ENCODE measurements around the gene ZNF318.
"Not testable (repeated sequence)": the region's sequence is repeated elsewhere in the genome, so short reads cannot be mapped to it uniquely, and the experiment has no call there.

Gene ZNF318

GRCh38 chr6:43303751-43304331 is 65.6 kb downstream of the ZNF318 start:
- peaks cover 0 to 6% of the 10 kb centered on the region in 2 donors for H3K27me3 ChIP-seq (ENCODE audit: control insufficient read depth in 1 of 2, insufficient read depth in 2 of 2, low read length in 2 of 2)

GRCh38 chr6:43303006-43303405 is 66.4 kb downstream of the ZNF318 start:
- not testable (repeated sequence) for H3K36me3 ChIP-seq (ENCODE audit: control insufficient read depth in 1 of 2, insufficient read depth in 2 of 2, low read length in 2 of 2); H3K4me3 ChIP-seq (ENCODE audit: low read depth in 1 of 2, low read length in 2 of 2); H3K27ac ChIP-seq (ENCODE audit: low read depth, low read length); H3K9ac ChIP-seq (ENCODE audit: low read depth in 1 of 2, low read length in 2 of 2); H3K9me3 ChIP-seq (ENCODE audit: control insufficient read depth in 1 of 2, low read length in 2 of 2); H3K27me3 ChIP-seq (ENCODE audit: control insufficient read depth in 1 of 2, insufficient read depth in 2 of 2, low read length in 2 of 2)
- peaks cover 7 to 13% of the 10 kb centered on the region in 2 donors for H3K4me1 ChIP-seq (ENCODE audit: control insufficient read depth in 1 of 2, insufficient read depth in 2 of 2, low read length in 2 of 2)

More at GRCh38 chr6:43303751-43304331, 65.6 kb downstream of the ZNF318 start:
- Histone ChIP-seq H3K27ac (ENCODE audit: low read depth, low read length) (no peak overlapping the region), H3K9ac (ENCODE audit: low read depth in 1 of 2, low read length in 2 of 2) (no peak overlapping the region), H3K9me3 (ENCODE audit: control insufficient read depth in 1 of 2, low read length in 2 of 2) (no peaks in the 10 kb centered on the region), H3K4me3 (ENCODE audit: low read depth in 1 of 2, low read length in 2 of 2) (no peak overlapping the region), H3K4me1 (ENCODE audit: control insufficient read depth in 1 of 2, insufficient read depth in 2 of 2, low read length in 2 of 2) (peaks cover 6 to 8% of the 10 kb centered on the region in 2 donors), H3K36me3 (ENCODE audit: control insufficient read depth in 1 of 2, insufficient read depth in 2 of 2, low read length in 2 of 2) (no peaks in the 10 kb centered on the region)

GRCh38 chr6:43302126-43302525 is 67.3 kb downstream of the ZNF318 start:
- H3K27me3 ChIP-seq (ENCODE audit: control insufficient read depth in 1 of 2, insufficient read depth in 2 of 2, low read length in 2 of 2): no peaks in the 10 kb centered on the region
- no peak overlapping the region for H3K27ac ChIP-seq (ENCODE audit: low read depth, low read length)
- no peak overlapping the region for H3K4me3 ChIP-seq (ENCODE audit: low read depth in 1 of 2, low read length in 2 of 2)
- H3K4me1 ChIP-seq (ENCODE audit: control insufficient read depth in 1 of 2, insufficient read depth in 2 of 2, low read length in 2 of 2): peaks cover 11 to 22% of the 10 kb centered on the region in 2 donors
- H3K9me3 ChIP-seq (ENCODE audit: control insufficient read depth in 1 of 2, low read length in 2 of 2): no peaks in the 10 kb centered on the region
- no peak overlapping the region for H3K9ac ChIP-seq (ENCODE audit: low read depth in 1 of 2, low read length in 2 of 2)
- H3K36me3 ChIP-seq (ENCODE audit: control insufficient read depth in 1 of 2, insufficient read depth in 2 of 2, low read length in 2 of 2): no peaks in the 10 kb centered on the region

- Histone ChIP-seq H3K27me3 (ENCODE audit: control insufficient read depth in 1 of 2, insufficient read depth in 2 of 2, low read length in 2 of 2) (no peaks in the 10 kb centered on the region), H3K9ac (ENCODE audit: low read depth in 1 of 2, low read length in 2 of 2) (no peak overlapping the region), H3K36me3 (ENCODE audit: control insufficient read depth in 1 of 2, insufficient read depth in 2 of 2, low read length in 2 of 2) (no peaks in the 10 kb centered on the region), H3K4me1 (ENCODE audit: control insufficient read depth in 1 of 2, insufficient read depth in 2 of 2, low read length in 2 of 2) (peaks cover 11 to 26% of the 10 kb centered on the region in 2 donors), H3K9me3 (ENCODE audit: control insufficient read depth in 1 of 2, low read length in 2 of 2) (no peaks in the 10 kb centered on the region), H3K4me3 (ENCODE audit: low read depth in 1 of 2, low read length in 2 of 2) (no peak overlapping the region), H3K27ac (ENCODE audit: low read depth, low read length) (no peak overlapping the region)
Measured at GRCh38 chr6:43301081-43301870, 68.2 kb downstream of the ZNF318 start.

- Histone ChIP-seq H3K4me3 (ENCODE audit: low read depth in 1 of 2, low read length in 2 of 2) (no peak overlapping the region), H3K27ac (ENCODE audit: low read depth, low read length) (no peak overlapping the region), H3K9ac (ENCODE audit: low read depth in 1 of 2, low read length in 2 of 2) (no peak overlapping the region)
Measured at GRCh38 chr6:43299338-43300293, 69.8 kb downstream of the ZNF318 start.

GRCh38 chr6:43298565-43299337 is 70.7 kb downstream of the ZNF318 start:
- H3K27ac ChIP-seq (ENCODE audit: low read depth, low read length): no peak overlapping the region
- no peaks in the 10 kb centered on the region for H3K9me3 ChIP-seq (ENCODE audit: control insufficient read depth in 1 of 2, low read length in 2 of 2)
- no peak overlapping the region for H3K9ac ChIP-seq (ENCODE audit: low read depth in 1 of 2, low read length in 2 of 2)
- peaks cover 11 to 26% of the 10 kb centered on the region in 2 donors for H3K4me1 ChIP-seq (ENCODE audit: control insufficient read depth in 1 of 2, insufficient read depth in 2 of 2, low read length in 2 of 2)
- H3K4me3 ChIP-seq (ENCODE audit: low read depth in 1 of 2, low read length in 2 of 2): no peak overlapping the region
- no peaks in the 10 kb centered on the region for H3K36me3 ChIP-seq (ENCODE audit: control insufficient read depth in 1 of 2, insufficient read depth in 2 of 2, low read length in 2 of 2)
- H3K27me3 ChIP-seq (ENCODE audit: control insufficient read depth in 1 of 2, insufficient read depth in 2 of 2, low read length in 2 of 2): no peaks in the 10 kb centered on the region

More at GRCh38 chr6:43299338-43300293, 69.8 kb downstream of the ZNF318 start:
- no peaks in the 10 kb centered on the region for H3K27me3 ChIP-seq (ENCODE audit: control insufficient read depth in 1 of 2, insufficient read depth in 2 of 2, low read length in 2 of 2)
- H3K9me3 ChIP-seq (ENCODE audit: control insufficient read depth in 1 of 2, low read length in 2 of 2): no peaks in the 10 kb centered on the region
- no peaks in the 10 kb centered on the region for H3K36me3 ChIP-seq (ENCODE audit: control insufficient read depth in 1 of 2, insufficient read depth in 2 of 2, low read length in 2 of 2)
- H3K4me1 ChIP-seq (ENCODE audit: control insufficient read depth in 1 of 2, insufficient read depth in 2 of 2, low read length in 2 of 2): peaks cover 11 to 26% of the 10 kb centered on the region in 2 donors

- Histone ChIP-seq H3K4me3 (ENCODE audit: low read depth in 1 of 2, low read length in 2 of 2) (no peak within 1 kb of the TSS), H3K27me3 (ENCODE audit: control insufficient read depth in 1 of 2, insufficient read depth in 2 of 2, low read length in 2 of 2) (no peaks in the 10 kb centered on the region), H3K27ac (ENCODE audit: low read depth, low read length) (no peak within 1 kb of the TSS), H3K9ac (ENCODE audit: low read depth in 1 of 2, low read length in 2 of 2) (no peak within 1 kb of the TSS), H3K36me3 (ENCODE audit: control insufficient read depth in 1 of 2, insufficient read depth in 2 of 2, low read length in 2 of 2) (no peaks in the 10 kb centered on the region), H3K9me3 (ENCODE audit: control insufficient read depth in 1 of 2, low read length in 2 of 2) (no peaks in the 10 kb centered on the region), H3K4me1 (ENCODE audit: control insufficient read depth in 1 of 2, insufficient read depth in 2 of 2, low read length in 2 of 2) (peaks cover 11 to 26% of the 10 kb centered on the region in 2 donors)
Measured at GRCh38 chr6:43297644-43298564, 71.5 kb downstream of the ZNF318 start, which contains the start of gene SLC22A7. Gene SLC22A7 (plus strand): TSS chr6:43298260. CDS start chr6:43298359, 99 bp downstream.

- H3K27me3 ChIP-seq (ENCODE audit: control insufficient read depth in 1 of 2, insufficient read depth in 2 of 2, low read length in 2 of 2): no peaks in the 10 kb centered on the region
Measured at GRCh38 chr6:43296780-43297497, 72.5 kb downstream of the ZNF318 start.

More at GRCh38 chr6:43296780-43297497, 72.5 kb downstream of the ZNF318 start:
- Histone ChIP-seq H3K27ac (ENCODE audit: low read depth, low read length) (no peak overlapping the region), H3K4me3 (ENCODE audit: low read depth in 1 of 2, low read length in 2 of 2) (no peak overlapping the region), H3K9ac (ENCODE audit: low read depth in 1 of 2, low read length in 2 of 2) (no peak overlapping the region), H3K36me3 (ENCODE audit: control insufficient read depth in 1 of 2, insufficient read depth in 2 of 2, low read length in 2 of 2) (no peaks in the 10 kb centered on the region), H3K4me1 (ENCODE audit: control insufficient read depth in 1 of 2, insufficient read depth in 2 of 2, low read length in 2 of 2) (peaks cover 11 to 26% of the 10 kb centered on the region in 2 donors), H3K9me3 (ENCODE audit: control insufficient read depth in 1 of 2, low read length in 2 of 2) (no peaks in the 10 kb centered on the region)
